Activated CD4-positive, alpha-beta T cell treated with anti-CD3 and anti-CD28 coated beads for 36 hours (primary cell): ENCODE results near the gene CFAP100. TPM values are rescaled to one million over a fixed set of nuclear protein-coding genes. Genes with fewer than 3 reads are reported as not detected.

Experiments
- ATAC-seq: fragments of 200-7000 bp; cut with Tn5 transposase; one replicate; pipeline ENCODE4 v1.10.0; 2021; ENCODE audit warnings: mild to moderate bottlenecking, moderate library complexity
- CTCF ChIA-PET: fragments of 350-600 bp; sonication (Branson Sonifier 250); formaldehyde crosslinking; loops from one replicate; lab custom pipeline; 2021; ENCODE audit warnings: antibody characterized with exemption; lab: Charles Lee
- POLR2A ChIA-PET: fragments of 350-600 bp; sonication (Branson Sonifier 250); formaldehyde crosslinking; loops from one replicate; lab custom pipeline; 2021; ENCODE audit warnings: antibody characterized with exemption, inconsistent platforms; lab: Charles Lee
- DNase-seq: peaks from one replicate; pipeline ENCODE4 v3.0.0-alpha.2; 2020
- H3K27ac Mint-ChIP-seq: one replicate; pipeline ENCODE4 v1.8.0; 2021; ENCODE audit warnings: mixed read lengths
- H3K27me3 Mint-ChIP-seq: one replicate; pipeline ENCODE4 v1.8.0; 2021; ENCODE audit warnings: mixed read lengths
- H3K36me3 Mint-ChIP-seq: one replicate; pipeline ENCODE4 v1.8.0; 2021; ENCODE audit warnings: low read depth, mixed read lengths
- H3K4me1 Mint-ChIP-seq: one replicate; pipeline ENCODE4 v1.8.0; 2021; ENCODE audit warnings: mixed read lengths
- H3K4me3 Mint-ChIP-seq: one replicate; pipeline ENCODE4 v1.8.0; 2021; ENCODE audit warnings: mild to moderate bottlenecking, moderate library complexity, mixed read lengths
- H3K9me3 Mint-ChIP-seq: one replicate; pipeline ENCODE4 v1.8.0; 2021; ENCODE audit warnings: low read depth, mixed read lengths
- intact Hi-C, 2 experiments: fragments of 100-400 bp; cut with DNase I in 1 of 2; cut with micrococcal nuclease in 1 of 2; formaldehyde crosslinking; loops; one replicate each; pipeline versions ENCODE4 v1.14.2 to v1.15.1; 2022 to 2024; cut with DNase I, micrococcal nuclease
- total RNA-seq, 2 experiments: library from RNA; stranded (reverse); gene quantifications; one replicate each; pipeline ENCODE4 v1.2.3, GENCODE V29; 2021

CFAP100 gene
- total RNA-seq = not detected

GRCh38 chr3:126394179-126394976 lies at the start of gene CFAP100:
TSS of gene CFAP100 (plus strand) at chr3:126394909. CDS start at chr3:126396001, 1,092 bp downstream.
- ChIA-PET CTCF (interaction anchor here (0.6 kb wide), 1 partner anchor 83 kb away, joined by 3 read pairs; no protein-coding TSS in a partner anchor), POLR2A (interaction anchor here (0.7 kb wide), 1 partner anchor 11 kb away, joined by 3 read pairs; no protein-coding TSS in a partner anchor)

GRCh38 chr3:126345231-126345630 lies 49.5 kb upstream of the CFAP100 start:
- Mint-ChIP-seq H3K4me3 (no peak overlapping the region), H3K9me3 (no peaks in the 10 kb centered on the region), H3K27ac (no peak overlapping the region), H3K27me3 (no peaks in the 10 kb centered on the region), H3K36me3 (no peaks in the 10 kb centered on the region), H3K4me1 (no peaks in the 10 kb centered on the region)
- DNase-seq = no peak
- ATAC-seq = no peak
- ChIA-PET POLR2A (no interaction called here), CTCF (no interaction called here)
- intact Hi-C loops = no loop called here

More at GRCh38 chr3:126394179-126394976, at the start of gene CFAP100:
- H3K27me3 Mint-ChIP-seq = peaks cover 46% of the 10 kb centered on the region
- H3K4me1 Mint-ChIP-seq = peaks cover 5% of the 10 kb centered on the region
- intact Hi-C loops = no loop called here
- no peak within 1 kb of the TSS for H3K4me3 Mint-ChIP-seq
- DNase-seq (no peak), ATAC-seq (no peak)
- H3K27ac Mint-ChIP-seq = no peak within 1 kb of the TSS
- H3K36me3 Mint-ChIP-seq = no peaks in the 10 kb centered on the region
- no peaks in the 10 kb centered on the region for H3K9me3 Mint-ChIP-seq

DNA sequence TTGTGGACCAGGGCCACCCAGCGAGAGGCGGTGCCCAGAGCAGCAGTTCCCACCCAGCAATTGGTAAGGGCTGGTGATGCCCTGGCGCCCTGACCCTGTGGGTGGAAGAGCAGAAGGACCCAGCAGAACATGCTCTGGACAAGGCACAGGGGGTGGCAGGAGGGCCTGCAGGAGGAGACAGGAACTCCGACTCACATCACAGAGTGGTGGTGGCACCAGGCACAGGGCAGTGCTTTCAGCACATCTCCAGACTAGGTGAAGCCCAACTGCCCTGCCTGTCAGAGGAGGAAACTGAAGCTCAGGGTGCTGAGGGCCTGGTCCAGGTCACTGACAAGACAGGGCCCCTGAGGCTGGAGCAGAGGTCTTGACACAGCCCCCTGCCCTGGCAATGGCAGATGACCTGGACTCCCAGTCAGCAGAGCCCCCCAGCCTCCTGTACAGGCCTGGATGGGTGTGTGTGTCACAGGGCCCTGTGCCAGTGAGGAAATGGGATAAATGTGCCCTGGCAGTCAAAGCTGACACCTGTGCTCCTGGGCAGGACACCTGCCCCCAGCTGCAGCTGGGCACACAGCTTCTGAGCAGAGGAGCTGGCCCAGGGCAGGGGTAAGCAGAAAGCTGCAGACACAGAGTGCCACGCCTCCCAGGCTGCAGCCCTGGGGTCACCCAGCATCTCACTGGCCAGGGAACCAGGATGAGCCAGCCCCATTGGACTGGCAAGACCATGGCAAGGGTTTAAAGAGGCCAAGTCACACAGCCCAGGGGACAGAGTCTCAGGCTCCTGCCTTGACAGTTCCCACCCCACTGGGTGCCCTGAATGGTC lies 48.9 kb upstream of the CFAP100 start:
- DNase-seq = no peak
- Mint-ChIP-seq H3K27ac (no peak overlapping the region), H3K36me3 (no peaks in the 10 kb centered on the region), H3K4me1 (no peaks in the 10 kb centered on the region), H3K4me3 (no peak overlapping the region), H3K27me3 (no peaks in the 10 kb centered on the region), H3K9me3 (no peaks in the 10 kb centered on the region)
- intact Hi-C loops = no loop called here
- POLR2A ChIA-PET = no interaction called here
- CTCF ChIA-PET = interaction anchor here (0.5 kb wide), 1 partner anchor 12 kb away, joined by 4 read pairs; the partner anchor contains the start of gene KLF15
- ATAC-seq = no peak

DNA sequence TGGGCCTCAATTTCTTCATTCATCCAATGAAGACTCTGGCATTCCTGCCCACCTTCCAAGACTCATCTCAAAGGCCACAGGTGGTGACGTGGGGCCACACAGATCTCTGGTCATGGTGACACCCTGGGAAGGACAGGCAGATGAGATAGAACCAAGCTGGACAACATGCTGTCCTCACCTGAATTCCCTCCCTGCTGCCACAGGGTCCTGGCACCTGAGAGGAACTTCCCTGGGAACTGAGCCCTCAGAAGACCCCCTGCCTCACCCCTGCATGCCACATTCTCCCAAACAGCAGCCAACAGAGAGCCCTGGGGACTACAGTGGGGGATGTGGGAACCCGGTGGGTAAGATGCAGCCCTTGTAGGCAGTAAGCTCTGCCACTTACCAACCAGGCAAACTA lies 48.2 kb upstream of the CFAP100 start:
- CTCF ChIA-PET = interaction anchor here (0.5 to 0.7 kb wide), 2 partner anchors 11 to 102 kb away, joined by 3 to 4 read pairs; partner anchors contain the start of gene KLF15
- H3K4me1 Mint-ChIP-seq = no peaks in the 10 kb centered on the region
- DNase-seq (no peak), ATAC-seq (no peak)
- H3K9me3 Mint-ChIP-seq = no peaks in the 10 kb centered on the region
- intact Hi-C loops = no loop called here
- no peak overlapping the region for H3K4me3 Mint-ChIP-seq
- H3K27me3 Mint-ChIP-seq = no peaks in the 10 kb centered on the region
- no peaks in the 10 kb centered on the region for H3K36me3 Mint-ChIP-seq
- POLR2A ChIA-PET = no interaction called here
- H3K27ac Mint-ChIP-seq = no peak overlapping the region

DNA sequence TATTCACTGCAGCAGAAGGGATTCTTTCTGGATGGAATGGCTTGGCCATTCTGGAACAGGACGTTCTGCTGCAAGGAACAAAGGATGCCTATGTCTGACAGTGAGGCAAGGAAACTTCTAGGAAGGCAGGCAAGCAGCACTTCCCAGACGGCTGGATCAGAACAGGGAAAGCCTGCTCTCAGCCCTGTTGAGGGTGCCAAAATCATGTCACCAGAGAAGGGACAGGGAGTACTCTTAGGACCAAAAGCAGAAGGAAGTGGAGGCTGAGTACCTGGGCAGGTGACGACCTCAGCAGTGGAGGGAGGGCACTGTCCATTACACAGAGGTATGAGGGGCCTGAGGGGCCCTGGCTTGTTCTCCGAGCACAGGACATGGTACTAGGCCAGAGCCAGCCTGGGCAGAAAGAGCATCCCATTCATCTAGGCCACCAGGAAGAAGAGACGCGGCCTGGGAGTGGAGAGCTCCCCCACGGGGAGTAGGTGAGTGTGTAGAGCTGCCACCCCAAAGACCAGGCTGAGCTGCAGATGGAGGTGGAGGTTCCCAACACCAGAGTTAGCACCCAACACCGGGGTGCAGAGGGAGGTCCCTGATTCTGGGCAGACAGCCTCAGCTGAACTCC lies 47.1 kb upstream of the CFAP100 start:
- Mint-ChIP-seq H3K9me3 (no peaks in the 10 kb centered on the region), H3K4me1 (no peaks in the 10 kb centered on the region), H3K27me3 (no peaks in the 10 kb centered on the region), H3K36me3 (no peaks in the 10 kb centered on the region), H3K27ac (no peak overlapping the region), H3K4me3 (no peak overlapping the region)
- ChIA-PET POLR2A (no interaction called here), CTCF (interaction anchor here (0.6 kb wide), 1 partner anchor 31 kb away, joined by 3 read pairs; no protein-coding TSS in a partner anchor)
- intact Hi-C loops = no loop called here
- ATAC-seq (no peak), DNase-seq (no peak)

DNA sequence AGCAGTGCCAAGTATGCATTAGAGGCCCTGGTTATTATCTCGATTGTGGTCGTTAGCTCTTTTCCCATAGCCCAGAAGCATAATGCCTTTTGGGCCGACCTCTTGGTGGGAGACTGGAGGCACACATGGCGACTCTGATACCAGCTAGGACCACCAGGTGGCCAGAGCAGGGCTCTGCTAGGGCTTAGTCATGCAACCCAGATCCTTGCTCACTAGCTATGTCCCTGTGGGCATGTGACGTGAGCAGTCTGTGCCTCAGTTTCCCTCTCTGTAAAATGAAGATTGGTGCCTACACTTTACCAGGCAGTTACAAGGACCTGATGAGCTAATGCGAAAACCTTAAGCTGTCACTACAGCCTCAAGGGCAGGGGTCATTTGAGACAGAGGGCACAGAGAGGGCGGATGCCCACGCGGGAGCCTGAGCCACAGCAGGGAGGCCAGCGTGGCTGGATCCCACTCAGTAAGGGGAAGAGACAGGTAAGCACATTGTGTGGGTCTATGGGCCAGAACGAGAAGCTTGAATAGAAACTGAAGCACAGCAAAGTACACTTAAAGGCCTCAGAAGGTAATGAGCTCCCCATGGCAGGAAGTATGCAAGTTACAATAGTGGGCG lies 46.3 kb upstream of the CFAP100 start:
- POLR2A ChIA-PET = no interaction called here

DNA sequence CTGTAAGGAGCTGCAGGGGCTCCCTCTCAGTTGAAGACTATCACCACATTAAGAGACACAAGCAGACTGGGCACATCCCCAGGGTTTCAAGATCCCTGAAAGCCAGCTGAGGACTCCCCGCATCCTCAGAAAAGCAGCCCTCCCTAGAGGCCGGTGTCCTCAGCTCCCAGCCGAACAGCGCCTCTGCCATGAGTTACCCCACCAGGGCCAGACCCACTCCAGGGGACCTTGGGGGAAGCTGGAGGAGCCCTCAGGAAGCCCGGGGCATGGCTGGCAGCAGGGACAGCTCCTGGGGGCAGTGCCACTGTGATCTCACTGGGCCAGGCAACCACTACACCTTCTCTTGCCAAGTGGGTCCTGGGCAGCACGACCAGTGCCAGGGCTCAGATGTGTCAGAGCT lies 45.6 kb upstream of the CFAP100 start:
- Mint-ChIP-seq H3K27ac (no peak overlapping the region), H3K9me3 (no peaks in the 10 kb centered on the region), H3K27me3 (no peaks in the 10 kb centered on the region), H3K4me1 (no peaks in the 10 kb centered on the region), H3K36me3 (no peaks in the 10 kb centered on the region), H3K4me3 (no peak overlapping the region)
- no peak for ATAC-seq
- CTCF ChIA-PET = no interaction called here
- no peak for DNase-seq
- intact Hi-C loops = no loop called here
- POLR2A ChIA-PET = interaction anchor here (0.6 kb wide), 1 partner anchor 9 kb away, joined by 5 read pairs; no protein-coding TSS in a partner anchor

More for the DNA sequence above, 46.3 kb upstream of the CFAP100 start:
- H3K27me3 Mint-ChIP-seq = no peaks in the 10 kb centered on the region
- ATAC-seq = no peak
- no peak overlapping the region for H3K27ac Mint-ChIP-seq
- H3K9me3 Mint-ChIP-seq = no peaks in the 10 kb centered on the region
- no peak for DNase-seq
- intact Hi-C loops = no loop called here
- CTCF ChIA-PET = interaction anchor here (0.6 kb wide), 1 partner anchor 30 kb away, joined by 3 read pairs; no protein-coding TSS in a partner anchor
- no peak overlapping the region for H3K4me3 Mint-ChIP-seq
- H3K4me1 Mint-ChIP-seq = no peaks in the 10 kb centered on the region
- no peaks in the 10 kb centered on the region for H3K36me3 Mint-ChIP-seq

- DNase-seq = no peak
- H3K27me3 Mint-ChIP-seq = no peaks in the 10 kb centered on the region
- no peaks in the 10 kb centered on the region for H3K4me1 Mint-ChIP-seq
- H3K4me3 Mint-ChIP-seq = no peak overlapping the region
- intact Hi-C loops = loop anchor here in 1 of 2 experiments (10.0 kb wide), 1 partner anchor 1605 kb away; no protein-coding TSS in a partner anchor
- ChIA-PET CTCF (no interaction called here), POLR2A (interaction anchor here (0.6 kb wide), 1 partner anchor 8 kb away, joined by 5 read pairs; no protein-coding TSS in a partner anchor)
- H3K27ac Mint-ChIP-seq = no peak overlapping the region
- H3K36me3 Mint-ChIP-seq = no peaks in the 10 kb centered on the region
- H3K9me3 Mint-ChIP-seq = no peaks in the 10 kb centered on the region
- no peak for ATAC-seq
These were observed 44.9 kb upstream of the CFAP100 start for GRCh38 chr3:126349611-126350501.

DNA sequence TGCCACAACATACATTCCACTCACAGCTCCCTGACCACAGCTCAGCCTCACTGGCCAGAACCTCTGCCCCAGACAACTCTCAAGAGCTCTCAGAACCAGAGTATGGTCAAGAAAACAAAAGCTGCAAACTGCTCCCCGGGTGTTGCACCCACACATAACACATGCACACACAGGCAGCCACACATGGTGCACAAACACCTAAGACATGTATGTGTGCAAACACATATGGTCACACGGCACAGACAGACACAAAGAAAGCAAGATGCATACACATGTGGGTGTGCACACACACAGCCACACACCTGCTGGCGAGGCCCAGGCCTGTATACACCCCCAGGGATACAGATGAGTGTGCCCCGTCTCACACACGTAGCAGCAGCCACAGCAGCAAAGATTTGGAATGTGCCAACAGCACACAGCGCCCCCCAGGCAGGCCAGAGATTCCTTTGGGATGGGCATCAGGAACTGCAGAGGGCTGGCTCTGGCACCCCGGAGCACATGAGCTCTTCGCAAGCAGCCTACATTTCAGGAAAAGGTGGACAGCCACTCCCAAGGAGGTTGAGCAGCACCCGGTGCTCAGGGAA lies 44.1 kb upstream of the CFAP100 start:
- DNase-seq = no peak
- no peak overlapping the region for H3K4me3 Mint-ChIP-seq
- intact Hi-C loops = loop anchor here in 1 of 2 experiments (10.0 kb wide), 1 partner anchor 1604 kb away; no protein-coding TSS in a partner anchor
- no peak overlapping the region for H3K27ac Mint-ChIP-seq
- ChIA-PET POLR2A (no interaction called here), CTCF (interaction anchor here (0.7 kb wide), 1 partner anchor 111 kb away, joined by 3 read pairs; no protein-coding TSS in a partner anchor)
- H3K27me3 Mint-ChIP-seq = peaks cover 5% of the 10 kb centered on the region
- H3K9me3 Mint-ChIP-seq = no peaks in the 10 kb centered on the region
- no peaks in the 10 kb centered on the region for H3K36me3 Mint-ChIP-seq
- no peak for ATAC-seq
- peaks cover 2% of the 10 kb centered on the region for H3K4me1 Mint-ChIP-seq
